Liver (tissue), 9 donors: ENCODE measurements around the gene CILP. TPM values are rescaled to one million over a fixed set of nuclear protein-coding genes. Genes with fewer than 3 reads are reported as not detected.
"Not testable (repeated sequence)": the region's sequence is repeated elsewhere in the genome, so short reads cannot be mapped to it uniquely, and the experiment has no call there.

Source experiments
- DNase-seq: peaks from one replicate; pipeline ENCODE4 v3.0.0-alpha.2; 2017; ENCODE audit warnings: low spot score
- H3K27ac ChIP-seq, 2 donors: one replicate each; pipeline ENCODE4 v1.7.0; 2013; ENCODE audit warnings: inconsistent platforms in 2 of 2, low read length in 2 of 2, control low read depth in 1 of 2, low read depth in 1 of 2, mild to moderate bottlenecking in 1 of 2
- H3K27me3 ChIP-seq, 4 donors: one replicate each; pipeline versions ENCODE4 v1.6.1 to v1.7.0; 2013; ENCODE audit warnings: low read length in 3 of 4, inconsistent platforms in 1 of 4, mild to moderate bottlenecking in 1 of 4, moderate library complexity in 1 of 4; ENCODE audit not compliant: control insufficient read depth in 4 of 4, insufficient read depth in 4 of 4
- H3K36me3 ChIP-seq, 4 donors: one replicate each; pipeline versions ENCODE4 v1.6.1 to v1.7.0; 2013; ENCODE audit warnings: low read length in 3 of 4, mild to moderate bottlenecking in 3 of 4, low read depth in 1 of 4, moderate library complexity in 1 of 4; ENCODE audit not compliant: control insufficient read depth in 4 of 4, insufficient read depth in 3 of 4
- H3K4me1 ChIP-seq, 4 donors: one replicate each; pipeline versions ENCODE4 v1.6.1 to v1.7.0; 2013; ENCODE audit warnings: low read length in 3 of 4, mild to moderate bottlenecking in 3 of 4, moderate library complexity in 1 of 4; ENCODE audit not compliant: control insufficient read depth in 4 of 4, insufficient read depth in 4 of 4
- H3K4me3 ChIP-seq, 3 donors: one replicate each; pipeline versions ENCODE4 v1.6.1 to v1.7.0; 2013; ENCODE audit warnings: low read length in 3 of 3, control low read depth in 1 of 3, low read depth in 1 of 3, mild to moderate bottlenecking in 1 of 3
- H3K9ac ChIP-seq, 2 donors: one replicate each; pipeline ENCODE4 v1.7.0; 2013; ENCODE audit warnings: low read length in 2 of 2, mild to moderate bottlenecking in 2 of 2, moderate library complexity in 2 of 2, control low read depth in 1 of 2, low read depth in 1 of 2
- H3K9me3 ChIP-seq, 4 donors: one replicate each; pipeline versions ENCODE4 v1.6.1 to v1.7.0; 2013; ENCODE audit warnings: low read length in 3 of 4; ENCODE audit not compliant: control insufficient read depth in 4 of 4
- EGR1 ChIP-seq, 2 donors: IDR thresholded peaks; 2 replicates each; pipeline ENCODE4 v1.6.1; 2016 to 2018; ENCODE audit warnings: antibody characterized with exemption in 2 of 2, low read depth in 2 of 2
- FOXA1 ChIP-seq: IDR thresholded peaks from 2 replicates; pipeline ENCODE4 v1.6.1; 2016; ENCODE audit warnings: antibody characterized with exemption
- FOXA2 ChIP-seq: IDR thresholded peaks from 2 replicates; pipeline ENCODE4 v1.6.1; 2016; ENCODE audit warnings: antibody characterized with exemption
- GABPA ChIP-seq, 2 donors: IDR thresholded peaks in 1 of 2; conservative IDR thresholded peaks in 1 of 2; 2 replicates each; pipeline ENCODE4 v1.6.1; 2016; ENCODE audit warnings: antibody characterized with exemption in 2 of 2, mild to moderate bottlenecking in 1 of 2, moderate library complexity in 1 of 2
- HNF4G ChIP-seq: IDR thresholded peaks from 2 replicates; pipeline ENCODE4 v1.6.1; 2016; ENCODE audit warnings: antibody characterized with exemption
- JUND ChIP-seq, 2 donors: IDR thresholded peaks; 2 replicates each; pipeline ENCODE4 v1.6.1; 2016; ENCODE audit warnings: antibody characterized with exemption in 2 of 2
- MAX ChIP-seq: IDR thresholded peaks from 2 replicates; pipeline ENCODE4 v1.6.1; 2016; ENCODE audit warnings: antibody characterized with exemption
- NR2F2 ChIP-seq: IDR thresholded peaks from 2 replicates; pipeline ENCODE4 v1.6.1; 2016; ENCODE audit warnings: antibody characterized with exemption
- RAD21 ChIP-seq, 2 donors: IDR thresholded peaks; 2 replicates each; pipeline ENCODE4 v1.6.1; 2016; ENCODE audit warnings: antibody characterized with exemption in 2 of 2, mild to moderate bottlenecking in 2 of 2
- REST ChIP-seq: IDR thresholded peaks from 2 replicates; pipeline ENCODE4 v1.6.1; 2016; ENCODE audit warnings: antibody characterized with exemption, mild to moderate bottlenecking
- RXRA ChIP-seq, 2 donors: IDR thresholded peaks; 2 replicates each; pipeline ENCODE4 v1.6.1; 2017 to 2018; ENCODE audit warnings: antibody characterized with exemption in 2 of 2, mild to moderate bottlenecking in 1 of 2
- SP1 ChIP-seq: IDR thresholded peaks from 2 replicates; pipeline ENCODE4 v1.6.1; 2018; ENCODE audit warnings: antibody characterized with exemption, mild to moderate bottlenecking
- YY1 ChIP-seq: IDR thresholded peaks from 2 replicates; pipeline ENCODE4 v1.6.1; 2016; ENCODE audit warnings: antibody characterized with exemption, mild to moderate bottlenecking
- ZBTB33 ChIP-seq: IDR thresholded peaks from 2 replicates; pipeline ENCODE4 v1.6.1; 2016; ENCODE audit warnings: antibody characterized with exemption
- WGBS: extraction: QIAGEN DNeasy Blood & Tissue Kit; methylation state at CpG from one replicate; pipeline ENCODE4 v1.1.7; 2013; 5-methylcytosine and 5-hydroxymethylcytosine counted together
- polyA plus RNA-seq, 2 donors: library from polyadenylated mRNA; stranded (reverse) in 1 of 2; unstranded in 1 of 2; fragments of 200-250 nt in 1 of 2; fragments of >200 nt in 1 of 2; fragmentation: Nextera tagmentation in 1 of 2; extraction: Ambion mirVana in 1 of 2; gene quantifications; one replicate each; pipeline versions ENCODE4 v1.2.1 to v1.2.3, GENCODE V29; 2013 to 2015
- total RNA-seq, 2 donors: library from RNA; depleted of rRNA; stranded (reverse); fragments of >200 nt; gene quantifications; one replicate each; pipeline ENCODE4 v1.2.3, GENCODE V29; 2014
- TF ChIP-seq, protein P1 (sequence below): IDR thresholded peaks from 2 replicates; pipeline ENCODE4 v1.6.1; 2016; ENCODE audit warnings: antibody characterized with exemption
- TF ChIP-seq, protein P2 (sequence below): fragments of 150-350 bp; IDR thresholded peaks from 2 replicates; pipeline ENCODE4 v1.5.1; 2017; ENCODE audit warnings: improper control_type of control experiment, low read depth, low read length; ENCODE audit not compliant: missing input control
- donor health status: healthy.
- donor health status: healthy.
- donor health status: healthy.
- donor health status: healthy.
- donor health status: healthy.

CILP gene
- total and polyA plus RNA-seq, 4 donors, result 0.28 to 2.6 (median 0.44) TPM

GRCh38 chr15:65245096-65245856 lies 34.0 kb upstream of the CILP start:
- no peak overlapping the region for H3K4me3 ChIP-seq
- H3K27me3 ChIP-seq, result no peaks in the 10 kb centered on the region
- no peak for TF ChIP-seq FOXA1
- no peak for TF ChIP-seq FOXA2
- no peak for TF ChIP-seq YY1
- no peak for TF ChIP-seq GABPA (IDR thresholded peaks at IDR 0.05 in 1 of 2, conservative IDR thresholded peaks at IDR 0.05 in 1 of 2)
- no peak for TF ChIP-seq MAX
- TF ChIP-seq NR2F2, result no peak
- no peak for TF ChIP-seq SP1
- no peak for TF ChIP-seq REST
- DNase-seq, result no peak
- H3K27ac ChIP-seq, result no peak overlapping the region
- peaks cover 0 to 2% (median 0%) of the 10 kb centered on the region in 4 donors for H3K36me3 ChIP-seq
- H3K9ac ChIP-seq, result no peak overlapping the region
- 88% methylated on average over 11 of the region's 11 CpGs for WGBS
- H3K9me3 ChIP-seq, result no peaks in the 10 kb centered on the region
- H3K4me1 ChIP-seq, result no peaks in the 10 kb centered on the region

DNA sequence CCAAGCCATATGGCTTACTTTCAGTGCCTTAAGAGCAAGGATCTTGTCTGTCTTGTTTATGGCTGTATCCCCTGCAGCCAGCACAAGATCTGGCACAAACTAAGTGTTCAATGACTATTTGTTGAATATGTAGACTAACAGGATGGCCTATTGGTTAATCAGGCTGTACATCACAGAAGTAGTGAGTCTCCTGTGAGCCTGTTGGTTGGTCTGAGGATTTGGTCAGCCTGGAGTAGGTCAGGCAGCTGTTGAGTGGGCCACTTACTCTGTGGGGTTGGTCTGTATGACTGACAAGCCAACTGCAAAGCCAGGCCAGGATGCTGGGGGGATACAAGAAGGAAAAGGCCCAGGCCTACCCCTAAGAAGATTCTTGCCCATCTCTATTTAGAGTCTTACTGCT lies 33.4 kb upstream of the CILP start:
- peaks cover 0 to 2% (median 0%) of the 10 kb centered on the region in 4 donors for H3K36me3 ChIP-seq
- H3K27me3 ChIP-seq, result no peaks in the 10 kb centered on the region
- H3K4me1 ChIP-seq, result no peaks in the 10 kb centered on the region
- no peak overlapping the region for H3K27ac ChIP-seq
- DNase-seq, result no peak
- H3K9ac ChIP-seq, result no peak overlapping the region
- no peaks in the 10 kb centered on the region for H3K9me3 ChIP-seq
- TF ChIP-seq REST (no peak), FOXA1 (no peak), YY1 (no peak), RXRA (IDR thresholded peaks at IDR 0.05) (no peak), SP1 (no peak), RAD21 (IDR thresholded peaks at IDR 0.05) (no peak), HNF4G (no peak), GABPA (IDR thresholded peaks at IDR 0.05 in 1 of 2, conservative IDR thresholded peaks at IDR 0.05 in 1 of 2) (no peak), JUND (IDR thresholded peaks at IDR 0.05) (no peak), EGR1 (IDR thresholded peaks at IDR 0.05; ENCODE audit: low read depth in 2 of 2) (no peak), ZBTB33 (no peak), FOXA2 (no peak), MAX (no peak)
- TF ChIP-seq, protein P1, sequence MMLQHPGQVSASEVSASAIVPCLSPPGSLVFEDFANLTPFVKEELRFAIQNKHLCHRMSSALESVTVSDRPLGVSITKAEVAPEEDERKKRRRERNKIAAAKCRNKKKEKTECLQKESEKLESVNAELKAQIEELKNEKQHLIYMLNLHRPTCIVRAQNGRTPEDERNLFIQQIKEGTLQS, result no peak
- TF ChIP-seq, protein P2, sequence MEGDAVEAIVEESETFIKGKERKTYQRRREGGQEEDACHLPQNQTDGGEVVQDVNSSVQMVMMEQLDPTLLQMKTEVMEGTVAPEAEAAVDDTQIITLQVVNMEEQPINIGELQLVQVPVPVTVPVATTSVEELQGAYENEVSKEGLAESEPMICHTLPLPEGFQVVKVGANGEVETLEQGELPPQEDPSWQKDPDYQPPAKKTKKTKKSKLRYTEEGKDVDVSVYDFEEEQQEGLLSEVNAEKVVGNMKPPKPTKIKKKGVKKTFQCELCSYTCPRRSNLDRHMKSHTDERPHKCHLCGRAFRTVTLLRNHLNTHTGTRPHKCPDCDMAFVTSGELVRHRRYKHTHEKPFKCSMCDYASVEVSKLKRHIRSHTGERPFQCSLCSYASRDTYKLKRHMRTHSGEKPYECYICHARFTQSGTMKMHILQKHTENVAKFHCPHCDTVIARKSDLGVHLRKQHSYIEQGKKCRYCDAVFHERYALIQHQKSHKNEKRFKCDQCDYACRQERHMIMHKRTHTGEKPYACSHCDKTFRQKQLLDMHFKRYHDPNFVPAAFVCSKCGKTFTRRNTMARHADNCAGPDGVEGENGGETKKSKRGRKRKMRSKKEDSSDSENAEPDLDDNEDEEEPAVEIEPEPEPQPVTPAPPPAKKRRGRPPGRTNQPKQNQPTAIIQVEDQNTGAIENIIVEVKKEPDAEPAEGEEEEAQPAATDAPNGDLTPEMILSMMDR, result no peak
- no peak overlapping the region for H3K4me3 ChIP-seq

DNA sequence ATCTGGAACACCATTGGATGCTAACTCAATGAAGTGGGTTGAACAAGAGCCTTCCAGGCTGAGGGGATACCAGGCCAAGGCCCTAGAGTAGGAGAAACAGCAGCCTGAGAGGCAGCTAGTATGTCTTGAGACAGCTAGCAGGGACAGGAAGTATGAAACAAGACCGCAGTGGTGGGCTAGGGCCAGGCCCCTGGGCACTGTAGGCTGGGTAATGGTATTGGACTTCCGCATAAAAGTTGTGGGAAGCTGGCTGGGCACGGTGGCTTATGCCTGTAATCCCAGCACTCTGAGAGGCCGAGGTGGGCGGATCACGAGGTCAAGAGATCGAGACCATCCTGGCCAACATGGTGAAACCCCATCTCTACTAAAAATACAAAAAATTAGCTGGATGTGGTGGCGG lies 25.2 kb upstream of the CILP start:
- H3K36me3 ChIP-seq, H3K4me3 ChIP-seq, H3K27me3 ChIP-seq, H3K9me3 ChIP-seq, H3K27ac ChIP-seq, H3K9ac ChIP-seq, DNase-seq, H3K4me1 ChIP-seq: not testable (repeated sequence)
- WGBS, result 96% methylated on average over 8 of the region's 8 CpGs
